ENCODE data around the gene GALNT9.
"Not testable (repeated sequence)": the region's sequence is repeated elsewhere in the genome, so short reads cannot be mapped to it uniquely, and the experiment has no call there.

GALNT9 gene

GRCh38 chr12:132302466-132303358 lies 26.7 kb downstream of the GALNT9 start:
- Histone ChIP-seq H3K23ac (ENCODE audit: low read depth, low read length, poor library complexity) (no peak overlapping the region), H3K36me3 (replicated peaks in 1 of 2; ENCODE audit: control insufficient read depth in 2 of 2, insufficient read depth in 2 of 2, low read length in 2 of 2) (no peaks in the 10 kb centered on the region), H2BK15ac (ENCODE audit: low read length) (no peak overlapping the region), H3K4me3 (ENCODE audit: low read length in 2 of 2) (no peak overlapping the region), H3K14ac (ENCODE audit: low read length) (peak overlapping the region; percentile 89), H3K4me1 (ENCODE audit: control insufficient read depth in 2 of 2, insufficient read depth in 1 of 2, low read depth in 1 of 2, low read length in 2 of 2) (no peaks in the 10 kb centered on the region), H2AK5ac (ENCODE audit: low read depth, low read length) (no peak overlapping the region), H3K79me1 (ENCODE audit: low read depth, low read length) (no peaks in the 10 kb centered on the region), H4K8ac (ENCODE audit: low read depth, low read length) (no peak overlapping the region), H3K18ac (ENCODE audit: low read length) (peak overlapping the region; percentile 57), H2AFZ (ENCODE audit: low read length) (no peak overlapping the region), H2BK120ac (ENCODE audit: low read depth, low read length) (no peak overlapping the region), H4K91ac (ENCODE audit: low read depth, low read length, poor library complexity) (no peak overlapping the region), H3K27me3 (ENCODE audit: control insufficient read depth in 3 of 3, insufficient read depth in 3 of 3, low read depth in 1 of 3, low read length in 3 of 3) (peaks cover 0 to 9% (median 1%) of the 10 kb centered on the region in 3 experiments), H3K9me3 (replicated peaks in 1 of 2; ENCODE audit: control insufficient read depth in 2 of 2, insufficient read depth in 1 of 2, low read depth in 1 of 2, low read length in 2 of 2) (no peaks in the 10 kb centered on the region), H2BK12ac (ENCODE audit: low read length) (no peak overlapping the region), H3K4ac (ENCODE audit: low read length) (no peak overlapping the region), H3K27ac (replicated peaks; ENCODE audit: low read length) (no peak overlapping the region), H3K9ac (ENCODE audit: low read depth, low read length, poor library complexity) (no peak overlapping the region), H2BK5ac (ENCODE audit: low read length) (no peak overlapping the region), H3K4me2 (ENCODE audit: insufficient read depth, low read length, poor library complexity, severe bottlenecking) (peak overlapping the region; percentile 2)
- no CpG with 5 or more reads among the region's 30 CpGs for WGBS, 2 donors (ENCODE audit: extremely low coverage in 2 of 2, insufficient read length in 2 of 2, insufficient replicate concordance in 1 of 2)
- no peak for DNase-seq (ENCODE audit: low spot score)

GRCh38 chr12:132300789-132301722 lies 28.3 kb downstream of the GALNT9 start:
- Histone ChIP-seq H3K27me3 (ENCODE audit: control insufficient read depth in 3 of 3, insufficient read depth in 3 of 3, low read depth in 1 of 3, low read length in 3 of 3) (peaks cover 0 to 9% (median 1%) of the 10 kb centered on the region in 3 experiments), H3K4ac (ENCODE audit: low read length) (no peak overlapping the region), H3K27ac (replicated peaks; ENCODE audit: low read length) (no peak overlapping the region), H2AFZ (ENCODE audit: low read length) (no peak overlapping the region), H2AK5ac (ENCODE audit: low read depth, low read length) (no peak overlapping the region), H3K23ac (ENCODE audit: low read depth, low read length, poor library complexity) (peak overlapping the region; percentile 89), H2BK120ac (ENCODE audit: low read depth, low read length) (no peak overlapping the region), H3K4me1 (ENCODE audit: control insufficient read depth in 2 of 2, insufficient read depth in 1 of 2, low read depth in 1 of 2, low read length in 2 of 2) (no peaks in the 10 kb centered on the region), H3K9ac (ENCODE audit: low read depth, low read length, poor library complexity) (no peak overlapping the region), H2BK12ac (ENCODE audit: low read length) (no peak overlapping the region), H3K14ac (ENCODE audit: low read length) (no peak overlapping the region), H3K9me3 (replicated peaks in 1 of 2; ENCODE audit: control insufficient read depth in 2 of 2, insufficient read depth in 1 of 2, low read depth in 1 of 2, low read length in 2 of 2) (no peaks in the 10 kb centered on the region), H2BK5ac (ENCODE audit: low read length) (no peak overlapping the region), H2BK15ac (ENCODE audit: low read length) (no peak overlapping the region), H3K4me3 (ENCODE audit: low read length in 2 of 2) (no peak overlapping the region), H3K4me2 (ENCODE audit: insufficient read depth, low read length, poor library complexity, severe bottlenecking) (no peak overlapping the region), H3K36me3 (replicated peaks in 1 of 2; ENCODE audit: control insufficient read depth in 2 of 2, insufficient read depth in 2 of 2, low read length in 2 of 2) (no peaks in the 10 kb centered on the region), H3K79me1 (ENCODE audit: low read depth, low read length) (no peaks in the 10 kb centered on the region), H4K91ac (ENCODE audit: low read depth, low read length, poor library complexity) (no peak overlapping the region), H3K18ac (ENCODE audit: low read length) (no peak overlapping the region), H4K8ac (ENCODE audit: low read depth, low read length) (no peak overlapping the region)
- no peak for DNase-seq (ENCODE audit: low spot score)
- WGBS, 2 donors (ENCODE audit: extremely low coverage in 2 of 2, insufficient read length in 2 of 2, insufficient replicate concordance in 1 of 2) = no CpG with 5 or more reads among the region's 26 CpGs

GRCh38 chr12:132296063-132296462 lies 33.3 kb downstream of the GALNT9 start:
- H2AFZ ChIP-seq (ENCODE audit: low read length) = no peak overlapping the region
- no peak overlapping the region for H4K8ac ChIP-seq (ENCODE audit: low read depth, low read length)
- no peak overlapping the region for H4K91ac ChIP-seq (ENCODE audit: low read depth, low read length, poor library complexity)
- no peak overlapping the region for H3K27ac ChIP-seq (replicated peaks; ENCODE audit: low read length)
- no peak for DNase-seq (ENCODE audit: low spot score)
- H2BK120ac ChIP-seq (ENCODE audit: low read depth, low read length) = no peak overlapping the region
- WGBS, 2 donors (ENCODE audit: extremely low coverage in 2 of 2, insufficient read length in 2 of 2, insufficient replicate concordance in 1 of 2) = no CpG with 5 or more reads among the region's 18 CpGs
- no peak overlapping the region for H3K23ac ChIP-seq (ENCODE audit: low read depth, low read length, poor library complexity)
- no peak overlapping the region for H3K4ac ChIP-seq (ENCODE audit: low read length)
- peaks cover 0 to 6% (median 0%) of the 10 kb centered on the region in 3 experiments for H3K27me3 ChIP-seq (ENCODE audit: control insufficient read depth in 3 of 3, insufficient read depth in 3 of 3, low read depth in 1 of 3, low read length in 3 of 3)
- no peak overlapping the region for H2BK12ac ChIP-seq (ENCODE audit: low read length)
- no peak overlapping the region for H2BK15ac ChIP-seq (ENCODE audit: low read length)
- no peak overlapping the region for H3K4me2 ChIP-seq (ENCODE audit: insufficient read depth, low read length, poor library complexity, severe bottlenecking)
- H3K9ac ChIP-seq (ENCODE audit: low read depth, low read length, poor library complexity) = no peak overlapping the region
- no peaks in the 10 kb centered on the region for H3K79me1 ChIP-seq (ENCODE audit: low read depth, low read length)
- no peak overlapping the region for H3K14ac ChIP-seq (ENCODE audit: low read length)
- no peaks in the 10 kb centered on the region for H3K4me1 ChIP-seq (ENCODE audit: control insufficient read depth in 2 of 2, insufficient read depth in 1 of 2, low read depth in 1 of 2, low read length in 2 of 2)
- peak overlapping the region; percentile 21 for H2AK5ac ChIP-seq (ENCODE audit: low read depth, low read length)
- H2BK5ac ChIP-seq (ENCODE audit: low read length) = no peak overlapping the region
- no peaks in the 10 kb centered on the region for H3K36me3 ChIP-seq (replicated peaks in 1 of 2; ENCODE audit: control insufficient read depth in 2 of 2, insufficient read depth in 2 of 2, low read length in 2 of 2)
- no peak overlapping the region for H3K4me3 ChIP-seq (ENCODE audit: low read length in 2 of 2)
- H3K18ac ChIP-seq (ENCODE audit: low read length) = peak overlapping the region; percentile 38
- peaks cover 0 to 2% of the 10 kb centered on the region in 2 donors for H3K9me3 ChIP-seq (replicated peaks in 1 of 2; ENCODE audit: control insufficient read depth in 2 of 2, insufficient read depth in 1 of 2, low read depth in 1 of 2, low read length in 2 of 2)

GRCh38 chr12:132295561-132295960 lies 33.8 kb downstream of the GALNT9 start:
- WGBS, 2 donors (ENCODE audit: extremely low coverage in 2 of 2, insufficient read length in 2 of 2, insufficient replicate concordance in 1 of 2) = no CpG with 5 or more reads among the region's 24 CpGs
- H3K4me2 ChIP-seq (ENCODE audit: insufficient read depth, low read length, poor library complexity, severe bottlenecking); H3K23ac ChIP-seq (ENCODE audit: low read depth, low read length, poor library complexity); H2BK12ac ChIP-seq (ENCODE audit: low read length); H3K9ac ChIP-seq (ENCODE audit: low read depth, low read length, poor library complexity); H2BK15ac ChIP-seq (ENCODE audit: low read length); H3K79me1 ChIP-seq (ENCODE audit: low read depth, low read length); H3K27ac ChIP-seq (replicated peaks; ENCODE audit: low read length); H2BK120ac ChIP-seq (ENCODE audit: low read depth, low read length); H3K4ac ChIP-seq (ENCODE audit: low read length); H2BK5ac ChIP-seq (ENCODE audit: low read length); DNase-seq (ENCODE audit: low spot score); H3K14ac ChIP-seq (ENCODE audit: low read length); H2AFZ ChIP-seq (ENCODE audit: low read length); H3K27me3 ChIP-seq (ENCODE audit: control insufficient read depth in 3 of 3, insufficient read depth in 3 of 3, low read depth in 1 of 3, low read length in 3 of 3); H3K9me3 ChIP-seq (replicated peaks in 1 of 2; ENCODE audit: control insufficient read depth in 2 of 2, insufficient read depth in 1 of 2, low read depth in 1 of 2, low read length in 2 of 2); H4K91ac ChIP-seq (ENCODE audit: low read depth, low read length, poor library complexity); H2AK5ac ChIP-seq (ENCODE audit: low read depth, low read length); H4K8ac ChIP-seq (ENCODE audit: low read depth, low read length); H3K4me1 ChIP-seq (ENCODE audit: control insufficient read depth in 2 of 2, insufficient read depth in 1 of 2, low read depth in 1 of 2, low read length in 2 of 2); H3K4me3 ChIP-seq (ENCODE audit: low read length in 2 of 2); H3K36me3 ChIP-seq (replicated peaks in 1 of 2; ENCODE audit: control insufficient read depth in 2 of 2, insufficient read depth in 2 of 2, low read length in 2 of 2): not testable (repeated sequence)
- peak overlapping the region; percentile 57 for H3K18ac ChIP-seq (ENCODE audit: low read length)
